Measurements from ENCODE around the gene SLC6A17. TPM values are rescaled to one million over a fixed set of nuclear protein-coding genes. Genes with fewer than 3 reads are reported as not detected.
A peak's percentile ranks its signal among the peaks of the same experiment; 100 is the strongest.

Gene SLC6A17
- not detected for polyA plus RNA-seq

DNA sequence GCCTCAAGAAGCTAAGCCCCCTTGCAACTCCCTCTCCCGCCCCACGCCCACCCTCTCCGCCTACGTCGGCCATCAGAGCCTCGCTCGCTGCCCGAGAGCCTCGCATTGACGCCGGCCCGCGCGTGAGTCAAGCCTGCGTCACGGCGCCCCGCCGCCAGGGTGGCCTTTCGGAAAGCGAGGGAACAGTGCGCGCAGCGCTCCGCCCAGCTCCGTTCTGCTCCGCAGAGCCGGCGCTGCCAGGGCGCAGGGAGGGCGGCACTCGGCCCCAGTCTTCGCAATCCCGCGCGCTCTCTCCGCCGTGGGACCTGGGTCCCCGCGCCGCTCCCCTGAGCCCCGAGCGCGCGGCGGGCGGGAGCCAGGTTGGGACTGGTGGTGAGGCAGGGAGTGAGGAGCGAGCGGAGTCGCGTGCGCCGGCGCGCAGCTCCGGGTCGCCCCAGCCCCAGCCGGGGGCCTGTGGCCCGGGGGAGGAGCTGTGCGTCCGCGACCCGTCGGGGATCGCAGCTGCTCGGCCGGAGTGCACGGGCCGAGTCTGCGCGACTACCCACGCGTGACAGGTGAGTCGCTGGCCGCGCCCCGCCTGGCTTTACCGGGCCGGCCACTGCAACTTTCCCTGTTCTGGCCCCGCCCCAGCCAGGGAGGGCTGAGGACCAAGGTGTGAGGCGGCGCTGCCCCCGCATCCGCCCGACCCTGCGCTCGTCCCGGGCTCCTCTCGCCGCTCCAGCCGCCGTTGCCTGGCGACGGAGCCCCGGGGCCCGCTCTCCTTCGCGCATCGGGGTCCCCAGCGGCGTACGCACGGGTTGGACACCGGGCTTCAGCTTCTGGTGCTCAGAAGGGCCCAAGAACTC lies at the start of gene SLC6A17:
TSS of gene SLC6A17 (plus strand) at position 165 of the 845 bp plus-strand sequence. CDS start 16,436 bp downstream, outside the sequence.
- Mint-ChIP-seq H3K36me3 (no peaks in the 10 kb centered on the region), H3K9me3 (peaks cover 0 to 1% (median 0%) of the 10 kb centered on the region in 6 donors), H3K27ac (no peak within 1 kb of the TSS), H3K4me1 (no peaks in the 10 kb centered on the region), H3K27me3 (ENCODE audit: low read depth in 3 of 3) (peaks cover 7 to 21% (median 11%) of the 10 kb centered on the region in 3 donors), H3K4me3 (peak within 1 kb of the TSS in 1 of 5 donors; percentile 18)
- no peak for DNase-seq

GRCh38 chr1:110102081-110102480 lies 48.2 kb upstream of the SLC6A17 start:
- H3K4me3 Mint-ChIP-seq = no peak overlapping the region
- H3K4me1 Mint-ChIP-seq = no peaks in the 10 kb centered on the region
- H3K27me3 Mint-ChIP-seq (ENCODE audit: low read depth in 3 of 3) = peaks cover 0 to 8% (median 0%) of the 10 kb centered on the region in 3 donors
- no peaks in the 10 kb centered on the region for H3K9me3 Mint-ChIP-seq
- no peaks in the 10 kb centered on the region for H3K36me3 Mint-ChIP-seq
- DNase-seq = no peak
- H3K27ac Mint-ChIP-seq = no peak overlapping the region

- Mint-ChIP-seq H3K36me3 (no peaks in the 10 kb centered on the region), H3K27ac (no peak overlapping the region), H3K27me3 (ENCODE audit: low read depth in 3 of 3) (peaks cover 3 to 9% (median 4%) of the 10 kb centered on the region in 3 donors), H3K4me1 (no peaks in the 10 kb centered on the region), H3K9me3 (no peaks in the 10 kb centered on the region), H3K4me3 (no peak overlapping the region)
- peak; percentile 31 to 49 (median 45) for DNase-seq
Measured at GRCh38 chr1:110106013-110106941, 44.0 kb upstream of the SLC6A17 start.

GRCh38 chr1:110107867-110108469 lies 42.3 kb upstream of the SLC6A17 start:
- no peaks in the 10 kb centered on the region for H3K4me1 Mint-ChIP-seq
- H3K4me3 Mint-ChIP-seq = no peak overlapping the region
- no peaks in the 10 kb centered on the region for H3K36me3 Mint-ChIP-seq
- peaks cover 0 to 11% (median 9%) of the 10 kb centered on the region in 3 donors for H3K27me3 Mint-ChIP-seq (ENCODE audit: low read depth in 3 of 3)
- DNase-seq = no peak
- no peaks in the 10 kb centered on the region for H3K9me3 Mint-ChIP-seq
- no peak overlapping the region for H3K27ac Mint-ChIP-seq

GRCh38 chr1:110111081-110111480 lies 39.2 kb upstream of the SLC6A17 start:
- DNase-seq = no peak
- Mint-ChIP-seq H3K36me3 (no peaks in the 10 kb centered on the region), H3K4me1 (no peaks in the 10 kb centered on the region), H3K27me3 (ENCODE audit: low read depth in 3 of 3) (peaks cover 0 to 13% (median 9%) of the 10 kb centered on the region in 3 donors), H3K4me3 (no peak overlapping the region), H3K27ac (no peak overlapping the region), H3K9me3 (no peaks in the 10 kb centered on the region)

DNA sequence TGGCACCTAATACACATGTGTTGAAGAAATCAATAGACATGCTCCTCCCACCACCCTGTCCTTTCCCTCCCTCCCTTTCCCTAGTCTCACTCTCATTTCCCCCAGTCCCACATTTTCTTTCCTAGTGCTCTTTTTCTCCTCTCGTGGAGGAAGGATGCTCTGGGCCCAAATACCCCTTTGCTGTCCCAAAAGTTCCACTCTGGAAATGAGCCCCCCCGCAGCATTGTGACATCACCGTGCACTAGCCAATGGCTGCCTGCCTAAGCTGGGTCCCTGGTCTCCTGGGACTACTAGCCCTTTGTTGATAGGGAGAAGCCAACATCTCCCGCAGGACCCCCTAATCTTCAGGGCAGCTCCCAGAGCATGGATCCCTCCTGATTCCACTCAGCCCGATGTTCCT lies 38.2 kb upstream of the SLC6A17 start, which contains the start of gene UBL4B:
TSS of gene UBL4B (plus strand) at position 301 of the 400 bp plus-strand sequence. CDS start at position 393, 92 bp downstream.
- Mint-ChIP-seq H3K4me1 (no peaks in the 10 kb centered on the region), H3K27me3 (ENCODE audit: low read depth in 3 of 3) (peaks cover 0 to 24% (median 9%) of the 10 kb centered on the region in 3 donors), H3K4me3 (no peak within 1 kb of the TSS), H3K9me3 (no peaks in the 10 kb centered on the region), H3K27ac (no peak within 1 kb of the TSS), H3K36me3 (no peaks in the 10 kb centered on the region)
- DNase-seq = no peak

DNA sequence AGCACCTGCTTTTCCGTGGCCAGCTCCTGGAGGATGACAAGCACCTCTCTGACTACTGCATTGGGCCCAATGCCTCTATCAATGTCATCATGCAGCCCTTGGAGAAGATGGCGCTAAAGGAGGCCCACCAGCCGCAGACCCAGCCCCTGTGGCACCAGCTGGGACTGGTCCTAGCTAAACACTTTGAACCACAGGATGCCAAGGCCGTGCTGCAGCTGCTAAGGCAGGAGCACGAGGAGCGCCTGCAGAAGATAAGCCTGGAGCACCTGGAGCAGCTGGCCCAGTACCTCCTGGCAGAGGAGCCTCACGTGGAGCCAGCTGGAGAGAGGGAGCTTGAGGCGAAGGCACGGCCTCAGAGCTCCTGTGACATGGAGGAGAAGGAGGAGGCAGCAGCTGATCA lies 37.6 kb upstream of the SLC6A17 start:
- no peak overlapping the region for H3K27ac Mint-ChIP-seq
- H3K36me3 Mint-ChIP-seq = no peaks in the 10 kb centered on the region
- peaks cover 0 to 26% (median 9%) of the 10 kb centered on the region in 3 donors for H3K27me3 Mint-ChIP-seq (ENCODE audit: low read depth in 3 of 3)
- H3K4me3 Mint-ChIP-seq = no peak overlapping the region
- DNase-seq = no peak
- no peaks in the 10 kb centered on the region for H3K9me3 Mint-ChIP-seq
- H3K4me1 Mint-ChIP-seq = no peaks in the 10 kb centered on the region

- Mint-ChIP-seq H3K27me3 (ENCODE audit: low read depth in 3 of 3) (peaks cover 4 to 30% (median 9%) of the 10 kb centered on the region in 3 donors), H3K36me3 (no peaks in the 10 kb centered on the region), H3K4me3 (no peak overlapping the region)
Measured at GRCh38 chr1:110113551-110113950, 36.7 kb upstream of the SLC6A17 start.

GRCh38 chr1:110114173-110114572 lies 36.1 kb upstream of the SLC6A17 start:
- Mint-ChIP-seq H3K4me1 (no peaks in the 10 kb centered on the region), H3K27me3 (ENCODE audit: low read depth in 3 of 3) (peaks cover 7 to 35% (median 9%) of the 10 kb centered on the region in 3 donors), H3K36me3 (no peaks in the 10 kb centered on the region), H3K9me3 (no peaks in the 10 kb centered on the region), H3K4me3 (no peak overlapping the region), H3K27ac (no peak overlapping the region)
- no peak for DNase-seq

More at GRCh38 chr1:110113551-110113950, 36.7 kb upstream of the SLC6A17 start:
- no peaks in the 10 kb centered on the region for H3K9me3 Mint-ChIP-seq
- H3K4me1 Mint-ChIP-seq = no peaks in the 10 kb centered on the region
- no peak for DNase-seq
- H3K27ac Mint-ChIP-seq = no peak overlapping the region

- no peak for DNase-seq
Measured at GRCh38 chr1:110114784-110115183, 35.5 kb upstream of the SLC6A17 start.

DNA sequence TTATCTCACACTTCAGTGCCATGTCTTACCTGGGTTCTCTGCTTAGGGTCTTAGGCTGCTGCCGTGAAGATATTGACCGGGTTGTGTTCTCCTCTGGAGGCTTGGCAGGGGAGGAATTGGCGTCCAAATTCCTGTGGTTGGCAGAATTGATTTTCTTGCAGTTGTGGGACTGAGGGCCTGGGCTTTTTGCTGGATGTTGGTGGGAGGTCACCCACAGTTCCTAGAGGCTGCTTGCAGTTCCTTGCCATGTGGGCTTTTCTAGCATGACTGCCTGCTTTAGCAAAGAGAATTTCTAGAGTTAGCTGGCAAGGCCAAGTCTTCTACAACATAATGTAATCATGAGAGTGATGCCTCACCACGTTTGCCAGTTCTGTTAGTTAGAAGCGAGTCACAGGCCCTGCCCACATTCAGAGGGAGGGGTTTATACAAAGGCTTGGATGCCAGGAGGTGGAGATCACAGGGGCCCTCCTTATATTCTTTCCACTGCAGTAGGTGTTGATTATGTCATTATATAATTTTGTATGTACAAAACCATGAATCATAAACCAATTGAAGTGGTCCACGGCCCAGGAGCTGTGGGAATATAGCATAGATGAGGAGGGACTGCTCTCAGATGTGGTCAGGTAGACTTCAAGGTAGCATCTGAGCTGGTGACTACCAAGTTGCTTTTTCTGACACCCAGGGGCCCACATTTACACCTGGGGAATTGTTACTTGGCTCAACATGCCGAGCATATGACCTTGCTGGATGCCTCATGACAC lies 31.5 kb upstream of the SLC6A17 start:
- Mint-ChIP-seq H3K4me1 (peaks cover 4 to 5% of the 10 kb centered on the region in 2 donors), H3K36me3 (peaks cover 0 to 4% (median 0%) of the 10 kb centered on the region in 3 donors), H3K9me3 (peaks cover 4 to 8% (median 5%) of the 10 kb centered on the region in 6 donors), H3K4me3 (no peak overlapping the region), H3K27ac (no peak overlapping the region), H3K27me3 (ENCODE audit: low read depth in 3 of 3) (peaks cover 12 to 42% (median 30%) of the 10 kb centered on the region in 3 donors)
- no peak for DNase-seq

More at GRCh38 chr1:110114784-110115183, 35.5 kb upstream of the SLC6A17 start:
- Mint-ChIP-seq H3K4me3 (no peak overlapping the region), H3K27me3 (ENCODE audit: low read depth in 3 of 3) (peaks cover 7 to 35% (median 15%) of the 10 kb centered on the region in 3 donors), H3K36me3 (no peaks in the 10 kb centered on the region), H3K27ac (no peak overlapping the region), H3K4me1 (no peaks in the 10 kb centered on the region), H3K9me3 (no peaks in the 10 kb centered on the region)

DNA sequence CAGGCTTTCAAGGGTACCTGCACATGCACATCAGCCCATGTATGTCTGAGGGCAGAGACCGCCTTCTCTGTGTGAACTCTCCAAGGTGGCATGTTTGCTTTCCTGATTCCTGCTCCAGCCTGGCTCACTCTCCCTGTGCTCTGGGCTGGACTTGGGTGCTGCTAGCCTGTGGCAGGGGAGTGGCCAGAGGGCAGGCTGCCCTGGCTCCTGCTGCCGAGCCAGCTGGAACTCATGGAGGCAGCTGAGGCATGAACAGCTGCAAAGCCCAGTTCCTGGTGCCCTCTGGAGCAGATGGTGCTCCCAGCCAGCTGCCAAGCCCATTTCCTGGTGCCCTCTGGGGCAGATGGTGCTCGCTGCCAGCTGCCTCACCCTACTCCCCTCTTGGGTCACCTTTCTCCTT lies 30.5 kb upstream of the SLC6A17 start:
- H3K27me3 Mint-ChIP-seq (ENCODE audit: low read depth in 3 of 3) = peaks cover 12 to 51% (median 33%) of the 10 kb centered on the region in 3 donors
- peaks cover 4 to 5% of the 10 kb centered on the region in 2 donors for H3K4me1 Mint-ChIP-seq
- H3K4me3 Mint-ChIP-seq = no peak overlapping the region
- no peak for DNase-seq
- H3K36me3 Mint-ChIP-seq = peaks cover 0 to 4% (median 0%) of the 10 kb centered on the region in 3 donors
- H3K9me3 Mint-ChIP-seq = peaks cover 4 to 8% (median 5%) of the 10 kb centered on the region in 6 donors
- peak overlapping the region in 2 of 6 donors; percentile 79 to 86 for H3K27ac Mint-ChIP-seq

Measured in immature natural killer cell (primary cell).